DMS53 treated with DMSO at 0.1 percent for 48 hours (cell line): ENCODE results near the gene GRAMD1B.

Experiments used
- DNase-seq: peaks from one replicate; lab custom pipeline; 2025; ENCODE audit not compliant: unreplicated experiment; lab: John Stamatoyannopoulos, UW

Gene GRAMD1B

DNA sequence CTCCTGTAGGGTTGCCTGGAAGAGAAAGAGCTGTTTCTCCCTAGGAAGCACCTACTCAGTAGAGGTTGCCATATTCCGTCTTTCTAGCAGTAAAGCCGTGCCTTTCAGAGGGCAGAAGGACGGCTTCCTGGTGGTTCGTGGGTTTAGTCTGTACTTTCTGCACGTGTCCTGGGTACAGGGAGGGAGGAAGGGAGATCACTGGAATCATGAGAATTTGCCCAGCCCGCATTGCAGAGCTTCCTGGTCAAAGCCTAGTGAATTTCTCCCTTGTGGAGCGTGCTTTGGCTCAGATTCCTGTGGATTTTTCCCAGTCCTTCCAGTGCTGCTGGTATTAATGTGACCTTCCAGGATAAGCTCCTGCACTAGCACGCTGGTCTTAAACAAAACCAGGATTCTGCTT lies 44.9 kb downstream of the GRAMD1B start:
- no peak for DNase-seq

DNA sequence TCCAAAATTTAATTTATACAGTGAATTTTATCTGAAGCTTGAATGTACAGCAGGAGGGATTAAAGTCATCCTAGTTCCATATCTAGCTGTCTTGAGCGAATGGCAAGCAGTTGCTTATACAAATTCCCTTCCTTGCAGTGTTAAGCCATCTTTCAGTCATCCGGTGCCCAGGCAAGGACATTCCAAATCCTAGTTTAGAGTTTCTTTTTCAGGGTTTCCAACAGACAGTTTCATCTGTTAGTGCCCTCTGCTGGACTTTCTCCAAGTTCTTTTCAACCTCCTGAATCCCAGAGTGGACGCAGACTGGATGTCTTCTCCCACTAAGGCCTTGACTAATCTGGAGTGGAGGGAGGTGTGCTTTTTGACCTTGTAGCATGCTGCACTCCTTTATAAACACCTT lies 45.4 kb downstream of the GRAMD1B start:
- no peak for DNase-seq

DNA sequence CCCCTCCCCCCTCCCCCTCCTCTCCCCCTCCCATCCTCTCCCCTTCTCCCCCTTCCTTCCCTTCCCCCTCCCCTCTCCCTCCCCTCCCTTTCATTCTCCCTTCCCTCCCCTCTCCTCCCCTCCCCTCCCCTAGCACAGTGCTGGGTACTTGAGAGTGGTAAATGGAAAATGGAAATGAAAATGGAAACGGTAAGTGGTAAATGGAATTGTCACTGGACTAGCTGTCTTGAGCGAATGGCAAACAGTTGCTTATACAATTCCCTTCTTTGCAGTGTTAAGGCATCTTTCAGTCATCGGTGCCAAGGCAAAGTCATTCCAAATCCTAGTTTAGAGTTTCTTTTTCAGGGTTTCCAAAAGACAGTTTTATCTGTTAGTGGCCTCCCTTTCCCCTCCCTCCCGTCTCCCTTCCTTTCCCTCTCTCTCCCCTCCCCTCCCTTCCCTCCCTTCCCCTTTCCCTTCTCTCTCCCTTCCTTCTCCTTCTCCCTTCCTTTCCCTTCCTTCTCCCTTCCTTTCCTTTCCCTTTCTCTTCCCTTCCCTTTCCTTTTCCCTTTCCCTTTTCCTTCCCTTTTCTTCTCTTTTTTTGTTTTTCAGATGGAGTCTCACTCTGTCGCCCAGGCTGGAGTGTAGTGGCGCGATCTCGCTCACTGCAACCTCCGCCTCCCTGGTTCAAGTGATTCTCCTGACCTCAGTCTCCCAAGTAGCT lies 47.3 kb downstream of the GRAMD1B start:
- no peak for DNase-seq

DNA sequence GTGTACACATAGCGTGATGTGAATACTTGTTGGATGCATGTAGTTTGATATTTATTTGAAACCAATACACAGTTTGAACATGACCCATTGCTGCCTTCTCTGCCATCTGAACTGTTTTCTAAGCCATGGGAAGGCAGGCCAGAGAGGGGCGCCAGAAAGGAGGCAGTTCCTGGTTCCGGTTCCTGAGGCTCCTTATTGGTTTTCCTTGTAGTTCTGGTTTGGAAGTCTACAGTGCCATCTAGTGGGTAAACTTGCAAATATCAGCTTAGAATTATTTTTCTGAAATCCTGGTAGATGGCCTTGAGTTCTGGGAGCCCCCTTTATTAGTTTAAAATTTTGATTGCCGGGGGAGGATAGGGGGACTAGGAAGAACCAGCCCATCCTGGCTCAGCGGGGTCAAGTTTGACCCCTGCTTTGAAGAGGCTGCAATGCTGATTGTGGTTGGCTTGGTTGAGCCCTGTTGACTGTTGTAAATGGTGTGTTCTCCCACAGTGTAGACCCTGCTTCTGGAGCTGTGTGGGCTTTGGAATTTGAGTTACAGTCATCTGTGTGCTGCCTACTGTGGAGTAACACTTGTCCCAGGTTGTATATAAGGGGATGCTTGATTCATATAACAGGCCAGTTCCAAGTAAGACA lies 48.4 kb downstream of the GRAMD1B start:
- DNase-seq = peak; percentile 72

DNA sequence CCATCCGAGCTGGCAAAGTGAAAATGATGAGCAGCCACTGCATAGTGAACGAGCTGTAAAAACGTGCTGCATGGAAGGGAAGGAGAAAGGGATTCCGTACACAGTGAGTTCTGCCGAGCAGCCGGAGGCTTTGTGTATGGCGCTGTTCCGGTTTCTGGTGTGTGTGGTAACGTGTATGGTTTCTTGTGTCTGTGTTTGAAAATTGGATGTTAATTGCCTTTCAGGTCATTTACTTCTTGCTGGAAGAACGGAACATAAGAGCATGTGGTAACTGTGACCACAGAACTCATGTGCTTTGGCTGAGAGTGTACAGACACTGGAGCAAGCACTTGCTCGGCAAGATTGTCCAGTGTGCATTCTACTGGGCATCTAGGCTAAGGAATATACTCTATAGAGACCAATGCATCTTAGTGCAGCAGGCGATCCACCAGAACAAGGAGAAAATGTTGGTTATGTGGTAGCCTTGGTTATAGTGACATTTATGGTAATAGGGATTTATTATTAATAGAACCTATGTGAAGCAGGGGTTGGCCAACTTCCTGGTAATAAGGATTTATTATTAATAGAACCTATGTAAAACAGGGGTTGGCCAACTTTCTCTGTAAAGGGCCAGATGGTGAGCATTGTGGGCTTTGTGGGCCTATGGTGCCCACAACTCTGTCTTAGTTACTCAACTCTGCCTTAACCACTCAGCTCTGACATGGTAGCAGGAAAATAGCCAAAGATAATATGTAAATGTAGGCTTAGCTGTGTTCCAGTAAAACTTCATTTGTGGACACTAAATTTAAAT lies 49.2 kb downstream of the GRAMD1B start:
- no peak for DNase-seq

DNA sequence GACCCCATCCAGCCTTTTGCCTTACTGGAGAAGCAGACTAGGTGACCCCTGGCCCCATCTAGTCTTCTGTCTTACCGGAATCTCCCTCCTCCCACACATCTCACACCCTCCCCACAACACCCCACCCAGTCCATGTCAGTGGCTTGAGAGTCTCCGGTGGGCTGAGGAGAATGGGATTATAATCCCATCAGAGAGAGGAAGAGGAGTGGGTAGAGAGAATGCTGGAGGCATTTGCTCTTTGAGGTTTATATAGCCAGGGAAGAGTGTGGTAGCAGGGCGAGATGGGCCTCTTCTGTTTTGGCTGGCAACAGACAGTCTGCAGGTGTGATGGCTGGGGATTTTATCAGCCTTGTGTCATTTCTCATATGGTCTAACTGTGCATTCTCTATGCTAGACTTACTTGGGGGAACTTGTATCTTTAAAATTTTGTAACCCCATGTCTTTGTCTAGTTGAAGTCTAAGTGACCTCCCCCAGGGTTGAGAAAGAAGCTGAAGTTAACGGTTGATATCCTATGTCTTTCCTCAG lies 50.3 kb downstream of the GRAMD1B start:
- DNase-seq = no peak

DNA sequence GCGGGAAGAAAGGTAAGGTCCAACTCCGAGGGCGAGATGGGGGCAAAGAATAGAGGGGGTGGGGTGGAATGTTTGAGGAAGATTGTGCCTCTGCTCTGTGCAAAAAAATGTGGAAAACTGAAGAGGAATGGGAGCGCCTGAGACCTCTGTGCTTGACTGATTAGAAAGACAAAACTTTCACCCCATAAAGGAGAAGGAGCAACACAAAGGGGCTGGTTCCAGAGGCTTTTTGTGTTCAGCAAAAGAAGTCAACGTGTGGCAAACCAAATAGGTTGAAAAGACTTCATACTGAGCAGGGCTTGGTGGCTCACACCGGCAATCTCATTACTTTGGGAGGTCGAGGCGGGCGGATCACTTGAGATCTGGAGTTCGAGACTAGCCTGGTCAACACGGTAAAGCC lies 50.8 kb downstream of the GRAMD1B start:
- no peak for DNase-seq

DNA sequence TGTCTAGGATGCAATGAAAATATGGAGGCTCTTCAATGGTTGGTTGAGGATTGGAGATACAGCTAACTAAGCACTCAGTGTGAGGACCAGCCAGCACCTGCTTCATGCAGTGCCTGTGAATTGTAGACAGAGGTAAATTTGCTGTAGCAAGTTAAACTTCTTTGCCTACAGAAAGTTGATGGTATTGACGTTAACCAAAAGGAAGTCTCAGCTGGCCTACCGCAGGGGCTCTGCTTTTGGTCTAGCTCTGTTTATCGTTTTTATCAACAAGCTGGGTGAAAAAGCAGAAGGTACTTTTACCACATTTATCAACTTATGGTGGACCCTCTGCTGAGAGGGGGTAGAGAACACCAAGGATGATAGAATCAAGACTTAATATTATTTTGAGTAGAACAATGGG lies 51.6 kb downstream of the GRAMD1B start:
- DNase-seq = no peak

DNA sequence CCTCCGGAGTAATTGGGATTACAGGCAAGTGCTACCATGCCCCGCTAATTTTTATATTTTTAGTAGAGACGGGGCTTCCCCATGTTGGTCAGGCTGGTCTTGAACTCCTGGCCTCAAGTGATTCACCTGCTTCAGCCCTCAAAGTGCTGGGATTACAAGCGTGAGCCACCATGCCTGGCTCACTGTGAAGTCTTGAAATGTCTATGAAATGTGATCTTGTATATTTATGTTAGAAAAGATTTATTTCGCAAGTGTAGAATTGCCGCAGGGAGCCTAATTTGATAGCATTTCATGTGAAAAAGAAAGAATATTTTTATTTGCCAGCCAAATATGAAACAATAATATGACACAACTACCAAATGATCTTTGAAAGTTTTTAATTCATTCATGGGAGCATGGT lies 52.1 kb downstream of the GRAMD1B start:
- no peak for DNase-seq

DNA sequence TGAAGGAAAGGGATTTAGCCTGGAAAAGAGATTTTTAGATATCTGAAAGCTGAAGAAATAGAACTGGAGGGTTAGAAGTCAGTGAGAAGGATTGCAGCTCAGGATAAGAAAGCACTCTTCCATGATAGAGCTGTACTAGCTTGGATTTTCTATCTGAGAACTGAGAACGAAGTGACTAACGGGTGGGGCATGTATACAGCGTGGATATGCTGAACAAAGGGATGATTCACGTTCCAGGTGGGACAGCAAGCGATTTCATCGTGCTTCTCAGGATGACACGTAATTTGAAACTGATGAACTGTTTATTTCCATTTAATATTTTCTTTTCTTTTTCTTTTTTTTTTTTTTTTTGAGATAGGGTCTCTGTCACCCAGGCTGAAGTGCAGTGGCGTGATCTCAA lies 53.0 kb downstream of the GRAMD1B start:
- no peak for DNase-seq

DNA sequence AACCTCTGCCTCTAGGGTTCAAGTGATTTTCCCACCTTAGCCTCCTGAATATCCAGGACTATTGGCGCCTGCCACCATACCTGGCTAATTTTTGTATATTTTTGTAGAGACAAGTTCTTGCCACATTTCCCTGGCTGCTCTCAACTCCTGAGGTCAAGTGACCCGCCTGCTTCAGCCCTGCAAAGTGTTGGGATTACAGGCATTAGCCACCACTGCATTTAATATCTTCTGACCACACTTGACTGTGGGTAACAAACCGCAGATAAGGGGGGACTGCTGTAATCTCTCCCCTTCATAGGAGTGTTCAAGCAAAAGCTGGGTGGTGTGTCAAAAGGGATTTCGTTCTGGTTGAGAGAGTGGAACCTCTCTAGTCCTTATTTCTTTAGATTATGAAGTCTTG lies 53.4 kb downstream of the GRAMD1B start:
- no peak for DNase-seq

DNA sequence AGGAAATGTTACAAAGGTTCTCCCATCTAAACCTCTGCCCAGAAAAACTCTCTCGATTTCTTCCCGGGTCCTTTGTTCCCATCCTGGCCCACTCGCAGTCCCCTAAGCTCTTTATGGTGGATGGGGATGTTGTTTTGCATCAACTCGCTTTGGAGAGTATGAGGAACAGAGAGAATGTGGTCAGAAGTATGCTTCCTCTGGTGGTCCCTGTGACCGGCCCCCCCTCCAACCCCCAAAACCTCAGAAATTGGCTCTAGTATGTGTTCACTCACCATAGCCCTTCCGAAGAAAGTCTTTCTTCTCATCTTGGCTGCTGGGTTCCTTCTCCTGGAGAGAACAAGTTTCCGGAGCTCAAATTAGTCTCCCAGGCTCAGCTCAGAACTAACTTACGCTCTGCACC lies 54.4 kb downstream of the GRAMD1B start:
- DNase-seq = no peak

DNA sequence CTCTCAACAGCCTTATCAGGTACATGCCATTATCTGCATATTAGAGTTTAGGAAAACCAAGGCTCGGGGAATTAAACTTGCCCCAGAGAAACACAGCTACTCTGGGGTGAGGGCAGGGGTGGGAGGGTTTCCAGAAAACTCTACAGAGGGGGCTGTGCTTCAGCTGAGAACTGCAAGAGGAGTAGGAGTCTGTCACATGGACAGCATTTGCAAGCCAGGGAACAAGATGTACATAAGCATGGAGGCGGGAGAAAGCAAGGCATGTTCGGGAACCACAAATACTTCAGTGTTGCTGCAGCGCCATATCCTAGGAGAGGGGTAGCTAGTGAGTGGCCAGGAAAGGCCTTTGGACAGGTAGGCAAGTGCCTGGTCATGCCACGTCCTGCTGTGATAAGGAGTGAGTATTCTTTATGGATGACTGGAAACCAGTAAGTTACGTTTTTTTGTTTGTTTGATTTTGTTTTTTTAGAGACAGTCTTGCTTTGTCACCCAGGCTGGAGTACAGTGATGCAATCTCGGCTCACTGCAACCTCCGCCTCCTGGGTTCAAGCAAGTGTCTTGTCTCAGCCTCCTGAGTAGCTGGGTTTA lies 57.2 kb downstream of the GRAMD1B start:
- DNase-seq = no peak

DNA sequence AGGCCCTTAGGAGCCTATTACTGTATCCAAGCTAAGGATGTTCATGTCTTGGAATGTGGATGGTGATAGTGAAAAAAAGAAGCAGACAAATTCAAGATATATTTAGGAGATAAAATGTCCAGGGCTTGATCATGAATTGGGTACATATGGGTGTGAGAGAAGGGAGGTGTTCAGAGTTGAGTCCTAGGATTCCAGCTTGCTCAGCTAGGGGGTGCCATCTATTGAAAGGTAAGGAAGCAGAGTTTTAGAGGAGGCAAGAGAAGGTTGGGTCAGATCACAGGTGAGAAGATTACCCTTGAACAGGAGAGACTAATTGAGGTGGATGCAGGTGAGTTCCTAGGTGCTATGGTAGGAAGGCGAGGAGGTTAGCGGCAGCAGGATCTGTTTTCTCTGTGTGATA lies 60.5 kb downstream of the GRAMD1B start:
- no peak for DNase-seq

DNA sequence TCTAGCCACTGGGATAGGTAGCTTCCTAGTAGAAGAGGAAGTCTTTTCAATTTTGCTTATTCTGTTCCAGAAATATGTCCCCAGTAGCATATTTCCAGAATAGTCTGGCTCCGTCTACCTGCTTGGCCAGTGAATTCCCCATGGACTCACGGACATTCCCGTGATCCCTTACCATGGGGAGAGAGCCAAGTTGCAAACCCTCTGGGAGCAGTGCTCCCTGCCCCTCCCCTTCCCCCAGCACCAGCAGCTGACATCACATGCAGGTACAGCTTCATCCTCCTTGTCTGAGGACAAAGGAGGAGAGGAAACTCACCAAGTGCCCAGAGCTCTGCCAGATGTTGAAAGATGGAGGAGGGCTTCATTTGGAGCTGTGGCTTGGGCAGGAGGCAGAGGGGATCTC lies 61.2 kb downstream of the GRAMD1B start:
- DNase-seq = no peak

DNA sequence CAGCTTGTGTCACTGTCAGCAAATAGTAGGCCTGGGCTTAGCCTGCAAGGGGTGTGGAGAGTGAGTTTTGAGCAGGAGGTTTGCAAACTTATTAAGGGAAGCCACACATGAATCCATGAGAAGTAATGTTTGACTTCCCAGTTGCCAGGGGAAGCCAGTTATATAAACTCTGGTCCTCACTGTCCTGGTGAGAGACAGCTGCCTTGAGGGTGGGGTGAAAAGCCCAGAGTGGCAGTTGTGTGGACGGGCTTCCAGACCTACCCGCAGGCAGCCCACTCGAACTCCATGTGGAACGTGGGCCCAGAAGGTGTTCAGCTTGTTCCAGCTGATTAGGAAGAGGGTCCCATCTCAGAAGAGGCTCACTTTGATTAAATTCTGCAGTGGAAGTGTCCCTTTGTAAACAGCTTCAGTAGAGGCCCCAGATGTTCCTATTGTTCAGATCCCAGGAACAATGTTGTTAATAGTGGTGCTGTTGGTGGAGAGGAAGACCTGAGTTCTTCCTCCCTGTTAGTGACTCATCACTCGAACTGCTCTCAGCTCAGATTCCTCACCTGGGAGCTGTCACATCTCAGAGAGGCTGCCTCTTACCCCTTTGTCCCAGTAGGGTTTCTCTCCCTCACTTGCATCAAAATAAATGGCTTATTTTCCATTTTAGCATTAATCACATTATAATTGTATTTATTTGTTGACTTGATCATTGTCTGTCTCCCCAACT lies 63.4 kb downstream of the GRAMD1B start:
- DNase-seq = peak; percentile 73

DNA sequence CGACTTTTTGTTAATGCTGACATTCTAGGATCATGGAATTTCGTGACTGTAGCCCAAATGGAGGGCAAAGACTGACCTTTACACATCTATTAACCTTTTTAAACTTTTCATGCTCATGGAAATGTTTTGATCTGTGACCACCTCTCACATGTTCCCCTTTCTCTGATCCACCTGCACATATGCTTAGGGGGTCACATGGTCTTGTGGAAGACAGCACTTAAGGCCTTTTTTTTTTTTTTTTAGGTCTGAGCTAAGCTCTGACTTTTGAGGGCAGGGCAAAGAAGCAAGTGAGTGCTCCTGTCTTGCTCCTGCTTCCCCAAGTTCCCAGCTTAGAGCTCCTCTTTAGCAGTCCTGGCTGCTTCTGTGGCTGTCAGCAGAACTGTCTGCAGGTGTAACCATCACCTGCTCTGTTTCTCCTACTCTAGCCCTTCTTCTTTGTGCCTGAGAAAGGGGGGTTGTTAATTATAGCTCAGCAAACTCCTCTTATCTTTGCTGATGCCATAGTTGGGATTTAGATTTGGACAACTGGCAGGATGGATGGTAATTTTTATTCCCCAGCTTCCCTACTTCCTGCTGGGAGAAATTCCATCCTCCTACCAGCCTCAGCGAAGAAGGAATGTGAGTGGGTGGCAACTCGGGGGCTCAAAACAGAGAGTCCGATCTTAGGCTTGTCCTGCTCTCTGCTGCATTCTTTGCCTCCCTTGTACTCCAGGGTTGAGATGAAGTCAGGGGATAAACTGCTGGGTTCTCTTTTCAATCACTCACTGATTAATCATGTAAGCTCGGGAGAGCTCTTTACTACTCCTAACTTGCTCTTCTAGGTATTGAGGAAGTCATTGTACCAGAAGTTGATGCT lies 64.4 kb downstream of the GRAMD1B start:
- DNase-seq = no peak

DNA sequence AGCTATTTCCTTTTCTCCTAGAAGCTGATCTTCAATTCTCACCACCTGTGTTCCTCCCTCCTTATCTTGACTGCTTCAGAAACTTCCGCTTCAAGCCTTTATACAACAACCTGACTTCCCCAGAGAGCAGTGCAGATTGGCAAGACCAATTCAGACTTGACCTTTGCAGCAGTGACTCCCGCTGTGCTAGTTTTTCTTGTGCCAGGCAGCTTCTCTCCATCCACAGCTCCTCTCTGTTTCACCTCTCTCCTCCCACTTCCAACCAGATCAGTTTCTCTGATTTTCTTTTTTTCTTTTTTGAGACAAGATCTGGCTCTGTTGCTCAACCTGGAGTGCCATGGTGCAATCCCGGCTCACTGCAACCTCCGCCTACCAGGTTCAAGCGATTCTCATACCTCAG lies 74.3 kb downstream of the GRAMD1B start:
- no peak for DNase-seq

DNA sequence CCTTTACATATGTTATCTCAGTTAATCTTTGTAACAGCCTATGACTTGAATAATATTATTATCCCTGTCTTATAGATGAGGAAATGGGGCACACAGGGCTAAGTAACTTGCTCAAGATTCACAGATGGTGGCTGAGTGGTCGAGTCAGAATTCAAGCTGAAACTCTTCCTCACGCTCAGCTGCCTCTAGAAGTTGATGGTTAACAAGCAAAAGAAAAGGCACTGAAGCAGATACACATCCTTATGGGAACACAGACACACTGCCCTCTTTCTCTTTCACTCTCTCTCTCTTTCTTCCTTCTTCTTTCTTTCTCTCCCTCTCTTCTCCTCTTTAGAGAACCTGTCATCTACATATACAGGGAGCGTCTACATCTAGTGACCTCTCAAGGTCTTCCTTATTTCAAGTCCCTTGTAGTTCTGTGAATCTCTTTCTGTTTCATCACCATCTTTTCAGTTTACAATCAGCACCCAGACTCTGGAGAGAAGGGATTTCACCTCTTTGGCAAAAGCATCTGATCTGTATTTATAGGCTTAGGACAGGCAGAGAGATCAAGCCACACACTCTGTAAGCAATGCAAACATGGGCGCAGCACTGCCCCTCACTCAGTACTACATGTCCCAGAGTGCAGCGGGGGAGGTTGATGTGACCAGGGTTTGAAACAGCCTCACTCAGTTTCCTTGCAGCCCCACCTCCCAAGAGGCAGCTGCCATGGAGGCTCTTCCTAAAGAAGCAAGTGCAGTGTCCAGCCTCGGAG lies 75.7 kb downstream of the GRAMD1B start:
- peak; percentile 77 for DNase-seq
